HEK293T (cell line): Measurements from ENCODE around the gene SLCO3A1.

ENCODE experiments used
- ARNT ChIP-seq: fragments of 450-650 bp; IDR thresholded peaks from 2 replicates; pipeline ENCODE4 v1.6.1; 2017; ENCODE audit warnings: mild to moderate bottlenecking
- BHLHE40 ChIP-seq: fragments of 450-650 bp; IDR thresholded peaks from 2 replicates; pipeline ENCODE4 v1.6.1; 2016; ENCODE audit warnings: mild to moderate bottlenecking, moderate library complexity, borderline replicate concordance
- ELF4 ChIP-seq: fragments of 450-650 bp; IDR thresholded peaks from 2 replicates; pipeline ENCODE4 v1.6.1; 2017; ENCODE audit warnings: antibody characterized with exemption
- SUZ12 ChIP-seq: fragments of 450-650 bp; IDR thresholded peaks from 2 replicates; pipeline ENCODE4 v1.6.1; 2016; ENCODE audit warnings: mild to moderate bottlenecking
- TARDBP ChIP-seq: fragments of 450-650 bp; IDR thresholded peaks from 2 replicates; pipeline ENCODE4 v1.6.1; 2016
- ZNF384 ChIP-seq: fragments of 450-650 bp; IDR thresholded peaks from 2 replicates; pipeline ENCODE4 v1.6.1; 2016

DNA sequence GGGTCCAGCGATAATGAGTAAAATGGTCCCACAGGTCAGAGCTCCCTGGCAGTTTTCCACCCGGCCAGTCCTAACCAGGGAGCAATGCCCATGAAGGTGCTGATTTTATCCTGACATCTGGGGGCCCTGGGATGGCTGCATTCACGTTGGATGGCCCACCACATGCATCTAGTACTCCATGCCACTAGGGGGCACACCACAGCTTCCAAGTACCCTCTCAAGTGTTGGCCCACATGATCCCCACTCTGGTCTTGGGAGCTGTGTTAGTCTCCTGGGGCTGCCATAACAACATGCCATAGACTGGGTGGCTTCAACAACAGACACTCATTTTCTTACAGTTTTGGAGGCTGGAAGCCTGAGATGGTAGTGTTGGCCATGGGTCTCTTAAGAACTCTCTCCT is 225.5 kb downstream of the SLCO3A1 start:
- TF ChIP-seq ARNT (no peak), ELF4 (no peak), TARDBP (no peak), SUZ12 (no peak), ZNF384 (no peak), BHLHE40 (no peak)
